ENCODE measurements around the gene ATG16L1.

ATG16L1 gene

GRCh38 chr2:233236820-233237589 lies 14.5 kb upstream of the ATG16L1 start:
- DNase-seq (ENCODE audit: low read depth), result no peak
- no peak for TF ChIP-seq CTCF (conservative IDR thresholded peaks at IDR 0.05; ENCODE audit: low read length)
- no peak overlapping the region for H3K4me3 ChIP-seq (ENCODE audit: low read length)

GRCh38 chr2:233240897-233241296 lies 10.6 kb upstream of the ATG16L1 start:
- TF ChIP-seq CTCF (conservative IDR thresholded peaks at IDR 0.05; ENCODE audit: low read length), result no peak
- no peak overlapping the region for H3K4me3 ChIP-seq (ENCODE audit: low read length)
- DNase-seq (ENCODE audit: low read depth), result no peak

- H3K4me3 ChIP-seq (ENCODE audit: low read length), result no peak overlapping the region
- TF ChIP-seq CTCF (conservative IDR thresholded peaks at IDR 0.05; ENCODE audit: low read length), result no peak
- no peak for DNase-seq (ENCODE audit: low read depth)
Measured at GRCh38 chr2:233241803-233242202, 9.7 kb upstream of the ATG16L1 start.

- no peak for DNase-seq (ENCODE audit: low read depth)
- TF ChIP-seq CTCF (conservative IDR thresholded peaks at IDR 0.05; ENCODE audit: low read length), result no peak
- no peak overlapping the region for H3K4me3 ChIP-seq (ENCODE audit: low read length)
Measured at GRCh38 chr2:233242231-233242927, 9.1 kb upstream of the ATG16L1 start.

GRCh38 chr2:233243348-233243747 lies 8.1 kb upstream of the ATG16L1 start:
- no peak for TF ChIP-seq CTCF (conservative IDR thresholded peaks at IDR 0.05; ENCODE audit: low read length)
- no peak overlapping the region for H3K4me3 ChIP-seq (ENCODE audit: low read length)
- no peak for DNase-seq (ENCODE audit: low read depth)

- no peak for TF ChIP-seq CTCF (conservative IDR thresholded peaks at IDR 0.05; ENCODE audit: low read length)
- H3K4me3 ChIP-seq (ENCODE audit: low read length), result no peak overlapping the region
- no peak for DNase-seq (ENCODE audit: low read depth)
Measured at GRCh38 chr2:233244818-233245217, 6.7 kb upstream of the ATG16L1 start.

GRCh38 chr2:233245406-233245805 lies 6.1 kb upstream of the ATG16L1 start:
- no peak for TF ChIP-seq CTCF (conservative IDR thresholded peaks at IDR 0.05; ENCODE audit: low read length)
- no peak for DNase-seq (ENCODE audit: low read depth)

More at GRCh38 chr2:233245406-233245805, 6.1 kb upstream of the ATG16L1 start:
- no peak overlapping the region for H3K4me3 ChIP-seq (ENCODE audit: low read length)

All from AG10803 (cell line).